ENCODE measurements around the gene PPM1L.

PPM1L gene

GRCh38 chr3:160857476-160858119 lies 101.6 kb downstream of the PPM1L start:
- no peak for DNase-seq

DNA sequence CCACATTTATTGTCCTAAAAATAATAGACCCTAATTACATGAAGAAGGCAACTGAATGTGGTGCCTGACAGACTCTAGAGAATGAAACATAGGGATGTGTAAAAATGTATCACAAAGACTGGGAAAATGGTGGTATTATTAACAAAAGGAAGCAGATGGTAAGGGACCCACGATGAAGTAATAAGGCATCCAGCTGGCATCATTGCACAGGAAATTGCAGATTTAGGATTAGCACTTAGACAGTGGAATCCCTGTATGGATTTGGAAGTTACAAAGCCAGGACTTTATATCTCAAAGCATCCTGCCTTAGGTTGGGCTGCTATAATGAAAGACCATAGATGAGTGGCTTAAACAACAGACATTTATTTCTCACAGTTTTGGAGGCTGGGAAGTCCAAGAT lies 104.3 kb downstream of the PPM1L start:
- no peak for DNase-seq

DNA sequence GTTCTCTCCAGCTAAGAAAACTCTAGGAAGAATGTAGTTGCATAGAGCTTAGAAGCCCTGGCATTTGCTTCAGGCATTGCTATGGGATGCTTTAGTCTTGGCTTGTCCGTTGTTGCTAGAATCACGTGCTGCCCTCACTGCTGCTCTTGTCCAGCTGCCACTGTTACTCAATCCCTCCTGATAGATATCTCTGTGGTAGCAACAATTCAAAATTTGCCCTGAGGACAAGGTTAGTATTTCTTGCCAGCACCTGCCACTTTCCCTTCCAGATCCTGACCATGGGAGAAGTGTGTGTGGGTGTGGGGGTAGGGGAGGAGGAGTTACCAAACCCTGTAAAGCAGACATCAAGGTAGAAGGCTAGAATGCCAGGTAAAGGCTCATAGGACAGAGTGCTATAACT lies 113.8 kb downstream of the PPM1L start:
- no peak for DNase-seq

- no peak for DNase-seq
Observed at GRCh38 chr3:160870327-160870726, 114.3 kb downstream of the PPM1L start.

DNA sequence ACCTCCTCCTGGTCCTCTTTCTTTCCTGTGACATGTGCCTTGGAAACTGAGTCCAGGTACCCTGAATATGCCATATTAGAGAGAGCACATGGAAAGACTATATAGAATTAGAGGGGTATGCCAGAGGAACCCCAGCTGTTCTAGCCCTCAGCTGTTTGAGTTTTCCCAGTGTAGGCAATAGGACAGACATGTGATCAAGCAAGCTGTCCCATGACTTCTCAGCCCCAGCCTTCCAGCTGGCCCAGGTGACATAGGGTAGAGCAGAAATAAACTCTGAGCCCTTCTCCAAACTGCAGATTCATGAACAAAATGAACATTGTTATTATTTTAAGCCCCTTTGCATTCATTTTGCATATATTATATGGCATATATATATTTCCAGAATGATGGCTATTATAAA lies 118.7 kb downstream of the PPM1L start:
- DNase-seq, result no peak

DNA sequence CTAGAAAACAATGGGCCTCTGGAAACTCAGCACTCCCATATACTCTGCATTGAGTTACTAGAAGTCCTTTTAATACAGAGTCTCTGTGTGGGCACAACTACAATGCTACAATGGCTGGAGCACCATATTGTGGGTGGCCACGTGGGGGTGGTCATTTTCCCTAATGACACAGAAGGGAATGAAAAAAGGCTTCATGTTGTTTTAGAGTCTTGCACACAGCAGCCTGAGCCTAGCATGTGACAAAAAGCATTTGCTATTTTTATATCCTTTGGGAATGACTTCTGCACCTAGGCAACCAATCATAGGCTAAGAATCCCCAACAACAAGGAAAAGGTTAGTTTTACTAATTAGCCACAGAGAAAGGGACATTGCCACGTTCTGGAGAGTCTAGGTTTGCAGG lies 120.6 kb downstream of the PPM1L start:
- DNase-seq, result no peak

- DNase-seq, result no peak
Observed at GRCh38 chr3:160879859-160880258, 123.8 kb downstream of the PPM1L start.

- DNase-seq, result no peak
Observed at GRCh38 chr3:160883373-160883772, 127.3 kb downstream of the PPM1L start.

DNA sequence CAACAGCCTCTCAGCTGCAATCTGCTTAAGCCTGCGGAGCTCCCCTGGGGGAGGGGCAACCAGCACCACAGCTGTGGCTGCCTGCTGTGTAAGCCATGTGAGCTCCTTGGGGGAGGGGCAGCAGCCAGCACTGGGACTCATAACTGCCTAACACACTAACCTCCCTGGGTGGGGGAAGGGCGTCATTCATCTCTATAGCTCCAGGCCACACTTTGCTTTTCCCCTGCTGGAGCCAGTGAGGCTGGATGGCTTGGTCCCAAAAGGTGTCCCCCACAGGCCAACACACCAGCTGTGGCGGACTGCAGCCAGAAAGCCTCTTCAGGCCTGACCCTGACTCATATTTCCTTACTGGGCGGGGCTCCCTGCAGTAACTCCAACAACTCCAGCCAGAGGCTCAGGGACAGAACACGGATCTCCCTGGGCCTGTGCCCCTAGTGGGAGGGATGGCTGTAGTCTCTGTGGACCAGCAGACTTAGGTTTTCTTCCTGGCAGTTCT lies 129.8 kb downstream of the PPM1L start:
- DNase-seq, result no peak

- DNase-seq, result no peak
Observed at GRCh38 chr3:160886421-160886820, 130.4 kb downstream of the PPM1L start.

DNA sequence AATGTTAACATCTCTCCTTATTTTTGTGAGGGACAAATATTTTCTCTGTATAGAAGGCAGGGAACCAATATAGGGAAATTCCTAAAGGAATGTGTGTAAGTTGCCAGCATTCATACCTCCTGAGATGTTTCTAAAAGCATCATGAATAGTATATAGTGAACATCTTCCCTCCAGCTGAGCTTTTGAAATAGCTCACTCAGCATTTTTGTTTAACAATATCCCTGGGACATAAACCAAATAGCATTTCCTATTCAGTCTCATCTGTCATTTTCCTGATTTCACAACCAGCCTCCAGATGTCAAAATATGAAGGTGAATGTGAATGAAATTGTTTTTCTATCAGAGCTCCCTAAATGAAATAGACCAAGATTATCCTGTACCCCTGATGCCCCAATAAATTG lies 137.2 kb downstream of the PPM1L start:
- DNase-seq, result no peak

DNA sequence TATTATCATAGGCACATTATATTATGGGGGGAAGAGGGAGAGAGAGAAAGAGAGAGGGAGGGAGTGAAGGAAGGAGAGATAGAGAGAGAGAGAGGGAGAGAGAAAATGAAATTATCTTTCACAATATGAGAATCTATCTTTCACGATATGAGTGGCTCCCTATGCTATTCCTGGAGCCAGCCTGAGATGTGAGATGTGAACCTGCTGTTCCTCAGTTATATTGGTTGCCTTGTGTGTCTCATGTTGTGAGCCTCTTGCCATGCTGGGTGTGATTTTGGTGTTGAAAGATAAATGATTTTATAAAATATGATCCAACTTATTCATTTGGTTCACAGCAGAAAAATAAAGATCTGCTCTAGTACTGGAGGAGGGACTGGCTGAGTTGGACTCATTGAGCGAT lies 148.7 kb downstream of the PPM1L start:
- no peak for DNase-seq

DNA sequence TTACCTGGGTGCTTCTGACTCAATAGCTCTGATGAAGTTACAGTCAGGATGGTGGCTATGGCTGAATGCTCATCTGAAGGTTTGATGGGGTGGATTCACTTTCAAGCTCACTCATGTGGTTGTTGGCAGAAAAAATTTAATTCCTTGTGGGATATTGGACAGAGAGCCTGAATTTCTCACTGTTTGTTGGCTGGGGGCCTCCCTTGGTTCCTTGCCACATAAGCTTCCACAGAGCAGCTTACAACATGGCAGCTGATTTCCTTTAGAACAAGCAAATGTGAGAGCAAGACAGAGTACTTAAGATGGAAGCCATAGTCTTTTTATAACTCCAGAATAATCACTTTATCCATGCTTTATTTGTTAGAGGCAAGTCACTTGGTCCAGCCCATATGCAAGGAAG lies 150.6 kb downstream of the PPM1L start:
- no peak for DNase-seq

DNA sequence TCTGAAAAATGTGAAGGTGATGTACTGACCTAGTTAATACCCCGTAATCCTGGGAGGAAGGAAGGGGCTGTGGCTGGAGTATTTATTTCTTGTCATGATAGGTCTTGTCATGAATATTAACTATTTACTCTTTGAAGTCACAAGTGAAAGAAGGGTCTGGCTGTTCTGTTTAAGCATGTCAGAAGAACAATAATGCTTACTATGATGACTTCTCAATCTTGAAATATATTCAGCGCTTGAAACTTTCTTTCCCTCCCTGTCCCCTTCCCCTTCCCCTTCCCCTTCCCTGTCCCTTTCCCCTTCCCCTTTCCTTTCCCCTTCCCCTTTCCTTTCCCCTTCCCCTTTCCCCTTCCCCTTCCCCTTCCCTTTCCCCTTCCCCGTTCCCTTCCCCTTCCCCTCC lies 153.9 kb downstream of the PPM1L start:
- no peak for DNase-seq

- DNase-seq, result no peak
Observed at GRCh38 chr3:160911411-160911810, 155.4 kb downstream of the PPM1L start.

DNA sequence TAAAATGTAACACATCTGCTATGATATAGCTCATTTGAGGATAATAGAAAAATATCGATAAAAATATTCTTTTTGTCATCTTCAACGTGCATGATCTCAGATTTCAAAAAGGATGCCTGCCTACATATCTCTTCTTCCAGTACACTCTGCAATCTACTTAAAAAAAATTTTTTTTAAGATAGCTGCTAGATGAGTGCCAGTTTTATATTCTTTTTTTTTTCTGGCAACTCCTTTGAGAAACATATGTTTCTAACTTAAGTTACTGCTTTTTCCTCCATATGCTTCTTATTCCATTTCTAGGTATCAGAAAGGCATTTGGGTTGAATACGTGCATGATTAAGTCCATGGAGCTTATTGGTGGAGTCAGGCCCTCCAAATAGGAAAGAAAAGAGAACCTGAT lies 160.4 kb downstream of the PPM1L start:
- no peak for DNase-seq

GRCh38 chr3:160919942-160920341 lies 163.9 kb downstream of the PPM1L start:
- DNase-seq, result no peak

GRCh38 chr3:160921020-160921635 lies 165.1 kb downstream of the PPM1L start:
- no peak for DNase-seq

- DNase-seq, result no peak
Observed at GRCh38 chr3:160924776-160925175, 168.7 kb downstream of the PPM1L start.

DNA sequence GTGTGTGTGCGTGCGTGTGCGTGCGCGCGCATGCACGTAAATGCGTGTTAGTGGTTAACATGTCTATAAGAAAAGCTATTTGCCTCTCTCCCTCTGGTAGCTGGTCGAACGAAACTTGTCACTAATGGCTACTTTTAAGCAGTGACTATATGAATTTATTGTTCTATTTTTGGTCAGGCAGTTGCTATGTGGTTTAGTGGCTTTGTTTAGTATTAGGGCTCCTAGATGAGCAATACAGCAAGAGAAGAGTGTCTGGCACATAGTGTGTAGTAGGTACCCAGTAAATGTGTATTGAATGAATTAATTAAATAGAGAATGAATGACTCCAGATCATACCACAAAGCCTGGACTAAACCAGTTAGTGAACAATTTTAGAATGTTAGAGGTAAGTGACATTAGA lies 171.6 kb downstream of the PPM1L start:
- no peak for DNase-seq

DNA sequence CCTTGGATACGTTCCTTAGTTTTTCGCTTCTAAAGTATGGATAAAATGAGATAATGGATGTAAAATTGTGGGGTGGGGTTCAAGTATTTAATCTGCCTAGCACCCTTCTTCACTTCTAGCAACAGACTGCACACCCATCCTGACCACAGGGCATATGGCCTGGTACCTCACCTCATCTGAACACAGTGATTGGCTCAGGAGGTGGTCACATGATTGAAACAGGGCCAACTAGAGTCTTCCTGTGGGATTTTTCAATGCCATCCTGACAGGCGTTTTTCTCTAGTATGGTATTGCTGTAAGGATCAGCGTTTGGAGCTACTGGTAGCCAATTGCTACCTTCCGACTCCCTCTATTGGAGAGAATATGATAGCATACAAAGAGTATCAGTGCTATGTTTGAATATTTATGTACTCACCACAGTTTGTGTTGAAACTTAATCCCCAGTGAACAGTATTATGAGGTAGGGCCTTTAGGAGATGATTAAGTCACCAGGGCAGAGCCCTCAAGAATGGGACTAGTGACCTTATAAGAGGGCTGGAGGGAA lies 172.2 kb downstream of the PPM1L start:
- DNase-seq, result no peak

GRCh38 chr3:160929595-160929994 lies 173.6 kb downstream of the PPM1L start:
- DNase-seq, result no peak

DNA sequence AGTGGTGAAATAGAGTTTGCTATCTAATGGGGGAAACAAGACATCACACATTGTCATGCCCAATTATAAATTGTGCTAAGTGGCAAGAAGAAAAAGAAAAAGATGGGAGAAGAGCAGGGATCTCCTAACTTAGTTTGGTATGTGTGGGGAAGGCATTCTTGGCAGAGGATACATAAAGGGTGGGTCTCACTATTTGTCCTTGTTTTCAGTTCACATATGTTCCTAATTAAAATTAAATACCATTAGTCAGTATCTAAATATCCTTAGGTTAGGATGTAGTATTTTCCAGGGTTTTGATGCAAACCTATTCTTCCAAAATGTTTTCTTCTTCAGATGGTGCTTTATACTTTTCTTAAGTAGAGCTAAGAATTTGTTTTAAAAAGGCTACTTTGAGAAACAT lies 175.4 kb downstream of the PPM1L start:
- no peak for DNase-seq

- no peak for DNase-seq
Observed at GRCh38 chr3:160935413-160936095, 179.5 kb downstream of the PPM1L start.
